Immature natural killer cell (primary cell): Measurements from ENCODE around the gene SMCR8. TPM values are rescaled to one million over a fixed set of nuclear protein-coding genes. Genes with fewer than 3 reads are reported as not detected.
A peak's percentile ranks its signal among the peaks of the same experiment; 100 is the strongest.
"Not testable (repeated sequence)": the region's sequence is repeated elsewhere in the genome, so short reads cannot be mapped to it uniquely, and the experiment has no call there.

Source experiments
- DNase-seq, 3 donors: peaks; one replicate each; pipeline ENCODE4 v3.0.0; 2022; ENCODE audit warnings: mixed read lengths in 1 of 3
- H3K27ac Mint-ChIP-seq, 6 donors: one replicate each; pipeline ENCODE4 v1.8.0; 2020; ENCODE audit warnings: mixed read lengths in 6 of 6, mild to moderate bottlenecking in 5 of 6, inconsistent platforms in 4 of 6, moderate library complexity in 3 of 6
- H3K27me3 Mint-ChIP-seq, 3 donors: one replicate each; pipeline ENCODE4 v1.8.0; 2020 to 2021; ENCODE audit warnings: low read depth in 3 of 3, mild to moderate bottlenecking in 3 of 3, mixed read lengths in 3 of 3, moderate library complexity in 3 of 3, inconsistent platforms in 1 of 3
- H3K36me3 Mint-ChIP-seq, 3 donors: one replicate each; pipeline ENCODE4 v1.8.0; 2020; ENCODE audit warnings: mixed read lengths in 3 of 3, inconsistent platforms in 2 of 3, mild to moderate bottlenecking in 2 of 3
- H3K4me1 Mint-ChIP-seq, 2 donors: one replicate each; pipeline ENCODE4 v1.8.0; 2020; ENCODE audit warnings: inconsistent platforms in 2 of 2, mild to moderate bottlenecking in 2 of 2, mixed read lengths in 2 of 2, moderate library complexity in 1 of 2
- H3K4me3 Mint-ChIP-seq, 5 donors: one replicate each; pipeline ENCODE4 v1.8.0; 2020; ENCODE audit warnings: mild to moderate bottlenecking in 5 of 5, mixed read lengths in 5 of 5, inconsistent platforms in 3 of 5, moderate library complexity in 3 of 5
- H3K9me3 Mint-ChIP-seq, 6 donors: one replicate each; pipeline ENCODE4 v1.8.0; 2020; ENCODE audit warnings: mild to moderate bottlenecking in 6 of 6, mixed read lengths in 6 of 6, inconsistent platforms in 4 of 6, moderate library complexity in 3 of 6
- polyA plus RNA-seq, 3 donors: library from polyadenylated mRNA; unstranded; fragments of 300-500 nt; fragmentation: Illumina TruSeq; gene quantifications; one replicate each; pipeline ENCODE4 v1.2.3, GENCODE V29; 2021

SMCR8 gene
- polyA plus RNA-seq, 3 donors from 2014 or later: 0.02 to 3.6 (median 1.5) TPM

GRCh38 chr17:18323507-18324139 lies 8.5 kb downstream of the SMCR8 start:
- Mint-ChIP-seq H3K9me3 (no peaks in the 10 kb centered on the region), H3K36me3 (peaks cover 0 to 14% (median 7%) of the 10 kb centered on the region in 3 donors), H3K27ac (no peak overlapping the region), H3K4me1 (peaks cover 23 to 51% of the 10 kb centered on the region in 2 donors), H3K27me3 (peaks cover 0 to 2% (median 2%) of the 10 kb centered on the region in 3 donors), H3K4me3 (no peak overlapping the region)
- DNase-seq: no peak

DNA sequence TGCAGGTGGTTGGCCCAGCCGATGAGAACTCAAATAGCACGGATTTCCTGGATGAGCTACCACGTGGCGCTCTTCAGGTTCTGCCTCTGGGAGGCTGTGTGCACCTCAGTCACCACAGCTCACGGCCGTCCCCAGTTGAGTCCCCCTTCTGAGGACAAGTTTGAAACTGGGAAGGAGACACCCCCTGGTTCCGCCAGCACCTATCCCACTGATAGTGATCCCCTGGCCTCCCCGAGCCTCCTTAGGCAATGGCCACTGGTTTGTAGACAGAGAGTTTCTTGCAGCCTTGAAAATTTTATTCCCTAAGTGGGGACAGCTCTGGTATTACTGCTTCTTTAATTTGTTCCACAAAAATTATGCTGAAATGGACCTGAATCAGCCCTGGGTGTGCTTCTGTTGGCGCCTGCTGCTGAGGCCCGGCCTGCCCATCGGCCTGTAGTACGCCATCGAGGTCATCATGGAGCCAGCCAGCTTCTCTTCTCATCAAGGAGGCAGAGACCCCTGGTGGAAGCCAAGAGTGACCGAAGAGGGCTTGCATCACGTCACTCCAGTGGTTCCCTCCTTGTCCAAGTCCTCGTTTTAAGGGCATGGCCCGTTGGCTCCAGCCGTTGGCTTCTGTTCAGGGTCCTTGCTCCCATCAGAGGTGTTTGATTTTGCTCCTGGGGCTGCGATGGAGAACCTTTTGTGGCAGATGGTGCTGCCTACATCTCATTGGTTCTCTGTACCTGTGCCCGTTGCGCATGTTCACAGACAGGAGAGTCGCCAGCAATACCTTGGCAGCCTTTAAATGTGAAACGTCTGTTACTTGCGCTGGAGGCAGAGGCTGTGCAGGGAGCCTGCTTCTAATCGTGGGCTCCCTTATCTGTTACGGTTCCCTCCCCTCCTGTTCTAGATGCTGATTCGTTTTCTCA lies 9.3 kb downstream of the SMCR8 start:
- Mint-ChIP-seq H3K27ac (peak overlapping the region in 1 of 6 donors; percentile 21), H3K4me3 (no peak overlapping the region), H3K4me1 (peaks cover 15 to 43% of the 10 kb centered on the region in 2 donors), H3K9me3 (no peaks in the 10 kb centered on the region), H3K27me3 (peaks cover 0 to 2% (median 2%) of the 10 kb centered on the region in 3 donors), H3K36me3 (peaks cover 0 to 14% (median 6%) of the 10 kb centered on the region in 3 donors)
- no peak for DNase-seq

- DNase-seq: no peak
- Mint-ChIP-seq H3K4me1 (peaks cover 0 to 26% of the 10 kb centered on the region in 2 donors), H3K9me3 (no peaks in the 10 kb centered on the region), H3K27me3 (peaks cover 0 to 2% (median 0%) of the 10 kb centered on the region in 3 donors), H3K4me3 (no peak overlapping the region), H3K27ac (no peak overlapping the region), H3K36me3 (peaks cover 0 to 14% (median 0%) of the 10 kb centered on the region in 3 donors)
Observed at GRCh38 chr17:18326039-18326438, 10.9 kb downstream of the SMCR8 start.

DNA sequence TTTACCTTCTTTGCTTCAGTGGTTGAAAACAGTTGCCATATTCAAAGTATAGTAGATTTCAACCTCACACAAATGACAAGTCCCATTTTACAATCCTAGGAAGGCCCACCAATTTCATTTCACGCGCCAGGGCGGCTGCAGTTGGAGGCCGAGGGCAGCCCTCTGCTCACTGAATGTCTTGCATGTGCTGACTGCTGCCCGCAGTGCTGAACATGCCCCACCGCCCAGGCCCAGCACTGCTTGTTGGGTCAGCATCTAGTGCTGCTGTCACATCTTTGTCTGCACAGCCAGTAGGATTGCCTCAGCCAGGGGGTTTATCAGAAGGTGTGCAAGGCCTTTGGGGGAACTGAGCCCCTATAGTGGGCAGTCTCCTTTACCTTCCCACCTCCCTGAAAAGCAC lies 11.5 kb downstream of the SMCR8 start:
- no peaks in the 10 kb centered on the region for H3K9me3 Mint-ChIP-seq
- H3K27me3 Mint-ChIP-seq: no peaks in the 10 kb centered on the region
- peaks cover under 1 to 23% of the 10 kb centered on the region in 2 donors for H3K4me1 Mint-ChIP-seq
- DNase-seq: no peak
- peaks cover 0 to 14% (median 0%) of the 10 kb centered on the region in 3 donors for H3K36me3 Mint-ChIP-seq
- no peak overlapping the region for H3K27ac Mint-ChIP-seq
- no peak overlapping the region for H3K4me3 Mint-ChIP-seq

GRCh38 chr17:18327093-18327492 lies 12.0 kb downstream of the SMCR8 start:
- no peak overlapping the region for H3K4me3 Mint-ChIP-seq
- no peaks in the 10 kb centered on the region for H3K27me3 Mint-ChIP-seq
- DNase-seq: no peak
- H3K4me1 Mint-ChIP-seq: peaks cover 6 to 24% of the 10 kb centered on the region in 2 donors
- H3K9me3 Mint-ChIP-seq: no peaks in the 10 kb centered on the region
- peaks cover 0 to 14% (median 0%) of the 10 kb centered on the region in 3 donors for H3K36me3 Mint-ChIP-seq
- H3K27ac Mint-ChIP-seq: no peak overlapping the region

- no peaks in the 10 kb centered on the region for H3K9me3 Mint-ChIP-seq
- H3K27me3 Mint-ChIP-seq: no peaks in the 10 kb centered on the region
- no peak for DNase-seq
- H3K4me3 Mint-ChIP-seq: no peak overlapping the region
- H3K4me1 Mint-ChIP-seq: peaks cover 7 to 25% of the 10 kb centered on the region in 2 donors
- H3K27ac Mint-ChIP-seq: no peak overlapping the region
- peaks cover 0 to 14% (median 0%) of the 10 kb centered on the region in 3 donors for H3K36me3 Mint-ChIP-seq
Observed at GRCh38 chr17:18327556-18327955, 12.5 kb downstream of the SMCR8 start.

- Mint-ChIP-seq H3K9me3 (no peaks in the 10 kb centered on the region), H3K4me3 (no peak overlapping the region), H3K27me3 (no peaks in the 10 kb centered on the region), H3K4me1 (peaks cover 7 to 25% of the 10 kb centered on the region in 2 donors), H3K27ac (peak overlapping the region in 1 of 6 donors; percentile 42), H3K36me3 (peaks cover 0 to 11% (median 0%) of the 10 kb centered on the region in 3 donors)
- no peak for DNase-seq
Observed at GRCh38 chr17:18328643-18329204, 13.6 kb downstream of the SMCR8 start.

DNA sequence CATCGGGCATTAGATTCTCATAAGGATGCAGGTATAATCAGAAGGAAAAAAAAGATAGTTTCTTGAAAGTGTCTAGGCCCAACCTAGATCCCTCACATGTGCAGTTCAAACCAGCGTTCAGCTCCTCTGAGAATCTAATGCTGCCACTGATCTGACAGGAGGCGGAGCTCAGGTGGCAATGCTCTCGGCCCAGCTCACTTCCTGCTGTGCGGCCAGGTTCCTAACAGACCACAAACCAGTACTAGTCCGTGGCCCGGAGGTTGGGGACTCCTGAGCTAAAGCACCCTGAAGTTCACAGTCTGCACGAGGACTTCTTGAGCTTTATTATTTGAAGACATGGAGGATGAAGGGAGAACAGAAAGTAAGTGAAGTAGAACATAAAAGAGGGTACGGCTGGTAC lies 16.8 kb downstream of the SMCR8 start:
- Mint-ChIP-seq H3K4me3 (peak overlapping the region in 1 of 5 donors; percentile 43), H3K9me3 (no peaks in the 10 kb centered on the region), H3K36me3 (peaks cover 0 to 6% (median 0%) of the 10 kb centered on the region in 3 donors), H3K4me1 (peaks cover 7 to 9% of the 10 kb centered on the region in 2 donors), H3K27me3 (no peaks in the 10 kb centered on the region), H3K27ac (peak overlapping the region in 4 of 6 donors; percentile 48 to 89 (median 77))
- peak in 1 of 3 donors; percentile 14 for DNase-seq

DNA sequence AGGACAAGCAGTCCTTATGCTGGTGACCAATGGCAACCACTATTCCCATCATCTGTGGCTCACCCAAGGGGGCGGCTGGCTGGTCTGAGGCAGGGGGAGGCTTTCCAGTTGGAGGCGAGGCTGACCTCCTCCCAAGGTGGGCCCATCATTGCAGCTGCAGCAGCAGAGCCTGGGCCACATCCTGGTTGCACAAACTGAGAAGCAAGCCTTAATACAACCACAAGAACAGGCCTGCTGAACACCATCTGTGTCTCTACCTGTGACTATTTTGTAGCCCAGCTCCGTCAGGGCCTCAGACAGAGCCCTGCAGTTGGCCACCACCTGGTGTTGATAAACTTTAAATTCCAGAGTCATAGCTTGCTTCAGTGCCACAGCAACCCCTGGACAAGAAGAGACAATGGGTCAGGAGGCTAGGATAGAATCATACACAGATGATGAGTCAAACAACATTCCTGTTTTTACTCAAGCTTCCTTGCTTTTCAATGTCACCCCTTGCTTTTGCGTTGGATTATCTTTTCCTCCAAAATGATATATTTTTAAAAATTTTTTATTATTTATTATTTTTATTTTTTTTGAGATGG lies 17.9 kb downstream of the SMCR8 start:
- H3K4me1 Mint-ChIP-seq: peaks cover 7 to 9% of the 10 kb centered on the region in 2 donors
- DNase-seq: no peak
- no peak overlapping the region for H3K4me3 Mint-ChIP-seq
- H3K27me3 Mint-ChIP-seq: no peaks in the 10 kb centered on the region
- H3K36me3 Mint-ChIP-seq: peaks cover 0 to 10% (median 0%) of the 10 kb centered on the region in 3 donors
- H3K27ac Mint-ChIP-seq: peak overlapping the region in 1 of 6 donors; percentile 72
- no peaks in the 10 kb centered on the region for H3K9me3 Mint-ChIP-seq

DNA sequence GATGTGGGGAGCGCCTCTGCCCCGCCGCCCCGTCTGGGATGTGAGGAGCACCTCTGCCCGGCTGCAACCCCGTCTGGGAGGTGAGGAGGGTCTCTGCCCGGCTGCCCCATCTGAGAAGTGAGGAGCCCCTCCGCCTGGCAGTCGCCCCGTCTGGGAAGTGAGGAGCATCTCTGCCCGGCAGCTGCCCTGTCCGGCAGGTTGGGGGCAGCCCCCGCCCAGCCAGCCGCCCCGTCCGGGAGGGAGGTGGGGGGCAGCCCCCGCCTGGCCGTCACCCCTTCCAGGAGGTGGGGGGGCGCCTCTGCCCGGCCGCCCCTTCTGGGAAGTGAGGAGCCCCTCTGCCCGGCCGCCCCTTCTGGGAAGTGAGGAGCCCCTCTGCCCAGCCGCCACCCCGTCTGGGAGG lies 23.1 kb downstream of the SMCR8 start:
- not testable (repeated sequence) for H3K4me3 Mint-ChIP-seq, DNase-seq, H3K27ac Mint-ChIP-seq, H3K27me3 Mint-ChIP-seq, H3K9me3 Mint-ChIP-seq, H3K4me1 Mint-ChIP-seq
- H3K36me3 Mint-ChIP-seq: peaks cover 5 to 34% (median 9%) of the 10 kb centered on the region in 3 donors

DNA sequence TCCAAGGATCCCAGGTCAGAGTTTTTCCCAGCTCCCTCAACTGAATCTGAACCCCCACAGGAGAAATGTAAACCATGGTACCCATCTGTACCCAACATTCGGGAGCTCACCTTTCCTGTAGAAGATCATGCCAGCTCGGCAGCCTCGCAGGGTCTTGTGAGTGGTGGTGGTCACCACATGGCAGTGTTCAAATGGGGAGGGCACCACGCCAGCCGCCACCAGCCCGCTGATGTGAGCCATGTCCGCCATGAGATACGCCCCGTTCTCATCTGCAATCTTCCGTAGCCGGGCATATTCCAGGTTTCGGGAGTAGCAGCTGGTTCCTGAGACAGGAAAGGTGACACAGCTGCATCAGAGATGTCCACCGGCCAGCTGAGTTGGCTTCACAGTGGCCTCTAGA lies 24.8 kb downstream of the SMCR8 start:
- no peak overlapping the region for H3K4me3 Mint-ChIP-seq
- H3K36me3 Mint-ChIP-seq: peaks cover 5 to 31% (median 9%) of the 10 kb centered on the region in 3 donors

DNA sequence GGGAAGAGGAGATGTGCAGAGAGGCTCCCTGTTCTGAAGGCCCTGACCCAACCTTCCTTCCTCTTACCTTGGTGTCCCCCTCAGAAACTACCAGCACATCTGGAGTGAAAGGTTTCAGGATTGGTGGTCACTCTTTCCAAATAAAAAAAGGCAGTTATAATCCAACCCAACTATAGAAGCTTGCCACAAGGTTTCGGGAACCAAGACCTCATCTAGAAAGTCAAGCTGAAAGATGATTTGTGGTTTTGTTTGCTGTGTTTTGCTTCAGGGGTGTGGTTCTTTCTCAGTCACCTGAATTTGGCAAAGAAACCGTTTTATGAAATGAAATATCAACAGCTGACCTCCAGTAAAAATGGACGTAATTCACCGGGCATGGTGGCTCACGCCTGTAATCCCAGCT lies 28.9 kb downstream of the SMCR8 start:
- Mint-ChIP-seq H3K9me3 (no peaks in the 10 kb centered on the region), H3K36me3 (peaks cover 13 to 40% (median 17%) of the 10 kb centered on the region in 3 donors), H3K27me3 (no peaks in the 10 kb centered on the region), H3K4me1 (no peaks in the 10 kb centered on the region), H3K27ac (no peak overlapping the region), H3K4me3 (no peak overlapping the region)
- no peak for DNase-seq

More for the DNA sequence above, 24.8 kb downstream of the SMCR8 start:
- Mint-ChIP-seq H3K4me1 (no peaks in the 10 kb centered on the region), H3K9me3 (no peaks in the 10 kb centered on the region), H3K27me3 (no peaks in the 10 kb centered on the region), H3K27ac (no peak overlapping the region)
- DNase-seq: no peak

DNA sequence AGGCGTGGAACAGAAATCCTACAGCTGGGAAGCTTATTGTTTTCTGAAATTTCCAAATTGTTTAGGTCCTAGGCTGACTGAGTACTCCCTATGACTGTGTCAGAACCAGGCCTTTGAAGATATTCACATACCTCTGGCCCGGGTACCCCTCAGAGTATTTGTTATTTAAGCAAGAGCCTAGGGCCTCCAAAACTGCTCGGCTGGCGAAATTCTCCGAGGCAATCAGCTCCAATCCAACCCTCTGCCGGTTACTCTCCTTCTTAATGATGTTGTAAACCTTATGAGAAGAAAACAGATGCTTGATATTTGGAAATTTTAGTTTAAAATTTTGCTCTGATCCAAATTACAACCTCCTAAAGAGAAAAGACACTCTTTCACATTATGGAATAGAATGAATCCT lies 38.4 kb downstream of the SMCR8 start:
- Mint-ChIP-seq H3K4me3 (no peak overlapping the region), H3K27me3 (no peaks in the 10 kb centered on the region), H3K27ac (no peak overlapping the region), H3K4me1 (no peaks in the 10 kb centered on the region), H3K9me3 (no peaks in the 10 kb centered on the region), H3K36me3 (peaks cover 3 to 15% (median 12%) of the 10 kb centered on the region in 3 donors)
- DNase-seq: no peak
